Stimulated activated CD8-positive, alpha-beta memory T cell treated with anti-CD3 and anti-CD28 coated beads, Interleukin-15, amount 100 ng/mL, for 1 hour (primary cell): Measurements from ENCODE around the gene VSIG4.
"Not testable (repeated sequence)": the region's sequence is repeated elsewhere in the genome, so short reads cannot be mapped to it uniquely, and the experiment has no call there.

Source experiments
- DNase-seq: peaks from one replicate; pipeline ENCODE4 v3.0.0-alpha.2; 2020; ENCODE audit warnings: low read depth

Gene VSIG4

DNA sequence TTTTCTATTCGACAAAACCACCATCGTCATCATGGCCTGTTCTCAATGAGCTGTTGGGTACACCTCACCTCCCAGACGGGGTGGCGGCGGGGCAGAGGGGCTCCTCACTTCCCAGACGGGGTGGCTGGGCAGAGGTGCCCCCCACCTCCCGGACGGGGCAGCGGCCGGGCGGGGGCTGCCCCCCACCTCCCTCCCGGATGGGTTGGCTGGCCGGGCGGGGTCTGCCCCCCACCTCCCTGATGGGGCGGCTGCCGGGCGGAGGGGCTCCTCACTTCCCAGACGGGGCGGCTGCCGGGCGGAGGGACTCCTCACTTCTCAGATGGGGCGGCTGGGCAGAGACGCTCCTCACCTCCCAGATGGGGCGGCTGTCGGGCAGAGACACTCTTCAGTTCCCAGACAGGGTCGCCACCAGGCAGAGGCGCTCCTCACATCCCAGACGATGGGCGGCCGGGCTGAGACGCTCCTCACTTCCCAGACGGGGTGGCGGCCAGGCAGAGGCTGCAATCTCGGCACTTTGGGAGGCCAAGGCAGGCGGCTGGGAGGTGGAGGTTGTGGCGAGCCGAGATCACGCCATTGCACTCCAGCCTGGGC, 64.6 kb downstream of the VSIG4 start:
- not testable (repeated sequence) for DNase-seq
